AG04449 (cell line): ENCODE results near the gene SEPTIN8.

ENCODE experiments used
- CTCF ChIA-PET: fragments of 350-600 bp; formaldehyde crosslinking; extraction: SDS; loops from one replicate; lab custom pipeline; 2021; ENCODE audit warnings: antibody characterized with exemption; lab: Yijun Ruan, JAX
- POLR2A ChIA-PET: fragments of 400-600, 350-600 bp; formaldehyde crosslinking; extraction: SDS; loops from one replicate; lab custom pipeline; 2020; ENCODE audit warnings: antibody characterized with exemption, inconsistent platforms; lab: Yijun Ruan, JAX
- DNase-seq: peaks from one replicate; pipeline ENCODE4 v3.0.0-alpha.2; 2010; ENCODE audit warnings: low read depth, low spot score
- H3K4me3 ChIP-seq: 2 replicates; pipeline ENCODE4 v1.5.1; 2011; ENCODE audit warnings: low read depth, mild to moderate bottlenecking, control low read depth, low read length
- TF ChIP-seq, protein P1 (sequence below): IDR thresholded peaks from one replicate; pipeline ENCODE4 v1.5.1; 2011; ENCODE audit warnings: mild to moderate bottlenecking, moderate library complexity, low read length, control low read depth, inconsistent platforms; ENCODE audit not compliant: insufficient read depth; ENCODE audit errors: missing control alignments

Gene SEPTIN8

DNA sequence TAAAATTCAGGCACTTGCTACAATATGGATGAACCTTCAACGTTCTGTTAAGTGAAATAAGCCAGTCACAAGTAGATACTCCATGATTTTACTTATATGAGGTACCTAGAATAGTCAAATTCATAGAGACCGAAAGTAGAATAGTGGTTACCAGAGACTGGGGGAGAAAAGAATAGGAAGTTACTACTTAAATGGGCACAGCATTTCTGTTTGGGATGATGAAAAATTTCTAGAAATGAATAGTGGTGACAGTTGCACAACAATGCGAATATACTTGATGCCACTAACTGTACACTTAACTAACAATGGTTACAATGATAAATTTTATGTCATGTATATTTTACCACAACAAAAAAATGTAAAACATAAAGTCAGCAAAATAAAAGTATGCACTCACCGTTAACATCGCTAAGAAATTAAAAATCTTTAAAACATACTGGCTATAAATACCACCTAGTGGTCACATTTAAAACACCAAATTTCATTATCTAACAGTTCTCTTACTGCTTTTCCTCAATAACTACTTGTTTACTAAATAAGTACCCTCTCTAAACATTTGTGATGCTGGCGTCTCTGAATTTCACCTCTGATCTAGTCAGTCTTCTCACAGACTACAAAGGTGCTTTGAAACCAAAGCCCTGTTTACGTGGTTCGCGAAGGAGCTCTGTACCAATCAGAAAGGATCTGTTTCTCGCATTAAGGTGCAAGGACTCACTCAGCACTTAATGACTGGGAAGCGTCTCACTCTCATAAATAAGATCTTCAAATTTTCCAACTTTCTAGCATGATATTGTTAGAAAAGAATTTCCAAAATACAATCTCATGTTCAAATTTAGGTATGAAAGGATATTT, 62.4 kb downstream of the SEPTIN8 start:
- H3K4me3 ChIP-seq = no peak overlapping the region
- TF ChIP-seq, protein P1, sequence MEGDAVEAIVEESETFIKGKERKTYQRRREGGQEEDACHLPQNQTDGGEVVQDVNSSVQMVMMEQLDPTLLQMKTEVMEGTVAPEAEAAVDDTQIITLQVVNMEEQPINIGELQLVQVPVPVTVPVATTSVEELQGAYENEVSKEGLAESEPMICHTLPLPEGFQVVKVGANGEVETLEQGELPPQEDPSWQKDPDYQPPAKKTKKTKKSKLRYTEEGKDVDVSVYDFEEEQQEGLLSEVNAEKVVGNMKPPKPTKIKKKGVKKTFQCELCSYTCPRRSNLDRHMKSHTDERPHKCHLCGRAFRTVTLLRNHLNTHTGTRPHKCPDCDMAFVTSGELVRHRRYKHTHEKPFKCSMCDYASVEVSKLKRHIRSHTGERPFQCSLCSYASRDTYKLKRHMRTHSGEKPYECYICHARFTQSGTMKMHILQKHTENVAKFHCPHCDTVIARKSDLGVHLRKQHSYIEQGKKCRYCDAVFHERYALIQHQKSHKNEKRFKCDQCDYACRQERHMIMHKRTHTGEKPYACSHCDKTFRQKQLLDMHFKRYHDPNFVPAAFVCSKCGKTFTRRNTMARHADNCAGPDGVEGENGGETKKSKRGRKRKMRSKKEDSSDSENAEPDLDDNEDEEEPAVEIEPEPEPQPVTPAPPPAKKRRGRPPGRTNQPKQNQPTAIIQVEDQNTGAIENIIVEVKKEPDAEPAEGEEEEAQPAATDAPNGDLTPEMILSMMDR = no peak
- no peak for DNase-seq
- ChIA-PET POLR2A (no interaction called here), CTCF (interaction anchor here (0.7 to 4.3 kb wide), 20 partner anchors 11 to 330 kb away, joined by 3 to 30 read pairs (median 4); partner anchors contain the start of gene KIF3A)

DNA sequence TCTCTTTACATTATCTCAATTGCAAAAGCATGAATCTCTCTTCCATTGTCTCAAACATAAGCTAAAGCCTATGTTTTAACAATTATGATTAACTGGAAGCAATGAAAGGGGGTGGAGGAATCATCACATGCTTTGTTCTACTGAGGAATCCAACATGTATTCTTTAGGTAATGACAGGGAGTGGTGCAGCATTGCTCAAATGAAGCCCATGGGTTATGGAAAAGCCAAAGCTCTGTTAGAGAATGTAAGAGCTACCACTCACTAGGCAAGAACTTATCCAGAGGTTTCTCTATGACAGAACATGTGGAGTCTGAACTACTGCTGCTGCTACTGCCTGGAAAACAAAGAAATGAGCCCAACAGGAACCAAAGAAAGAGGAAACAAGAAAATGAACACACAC, 68.4 kb downstream of the SEPTIN8 start:
- DNase-seq = no peak
- ChIA-PET POLR2A (no interaction called here), CTCF (interaction anchor here (1.3 to 2.5 kb wide), 2 partner anchors 182 to 322 kb away, joined by 3 to 14 read pairs; no protein-coding TSS in a partner anchor)
- H3K4me3 ChIP-seq = no peak overlapping the region
- TF ChIP-seq, protein P1 = no peak

DNA sequence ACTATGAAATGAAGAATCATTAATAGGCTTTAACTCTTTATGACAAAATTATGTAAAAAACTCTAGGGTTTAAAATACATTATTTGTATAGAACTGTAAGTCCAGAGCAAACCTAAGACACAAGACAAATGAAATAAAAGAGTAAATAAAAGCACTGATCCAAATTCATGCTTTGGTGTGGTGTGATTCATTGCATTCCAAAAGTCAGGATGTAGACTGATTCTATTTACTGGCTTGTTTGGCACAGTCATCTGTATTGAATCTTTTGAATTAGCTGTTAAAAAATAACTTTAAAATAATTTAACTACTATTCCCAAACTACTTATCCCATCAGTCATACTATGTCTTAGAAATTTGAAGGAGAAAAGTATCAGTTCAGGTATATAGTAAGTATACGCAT, 72.2 kb downstream of the SEPTIN8 start:
- TF ChIP-seq, protein P1 = no peak
- H3K4me3 ChIP-seq = no peak overlapping the region
- POLR2A ChIA-PET = no interaction called here
- CTCF ChIA-PET = interaction anchor here (1.9 to 5.2 kb wide), 3 partner anchors 10 to 116 kb away, joined by 8 to 23 read pairs (median 22); no protein-coding TSS in a partner anchor
- DNase-seq = no peak
